Fibroblast of pulmonary artery (primary cell): ENCODE measurements around the gene PLCB2.

ENCODE experiments used
- DNase-seq: peaks from one replicate; pipeline ENCODE4 v3.0.0-alpha.2; 2010; ENCODE audit warnings: low read depth
- H3K4me3 ChIP-seq: replicated peaks from 2 replicates; pipeline ENCODE4 v1.5.1; 2011; ENCODE audit warnings: low read depth, mild to moderate bottlenecking, control low read depth, low read length, moderate library complexity
- CTCF ChIP-seq: IDR thresholded peaks from 2 replicates; pipeline ENCODE4 v1.5.1; 2011; ENCODE audit warnings: mild to moderate bottlenecking, control low read depth, low read length, inconsistent platforms; ENCODE audit errors: missing control alignments

The PLCB2 gene

DNA sequence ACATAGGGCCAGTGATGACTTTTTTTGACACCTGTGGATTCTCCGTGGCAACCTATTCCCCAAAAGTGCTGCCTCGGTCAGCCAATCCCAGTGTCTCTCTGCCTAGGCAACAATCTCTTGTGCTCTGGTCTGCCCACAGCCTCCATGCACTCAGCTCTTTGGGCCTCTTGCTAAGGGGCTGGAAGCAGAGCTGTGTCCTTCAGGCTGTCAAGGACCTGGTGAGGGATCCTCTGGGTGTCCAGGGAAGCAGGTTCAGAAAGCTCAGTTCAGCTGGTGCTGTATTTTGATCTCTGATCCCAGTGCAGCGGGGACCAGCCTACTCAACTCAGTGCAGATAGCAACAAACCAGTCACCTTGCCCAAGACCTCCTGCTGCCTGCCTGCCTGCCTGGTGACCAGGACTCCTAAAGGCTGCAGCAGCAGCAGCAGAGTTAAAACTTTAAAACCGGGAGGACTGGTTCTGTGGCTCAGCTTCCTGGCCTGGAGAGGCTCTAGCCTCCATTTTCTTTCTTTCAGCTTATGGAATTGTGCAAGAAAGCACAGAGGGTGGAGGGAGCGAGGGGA lies 62.7 kb downstream of the PLCB2 start:
- H3K4me3 ChIP-seq = no peak overlapping the region
- no peak for TF ChIP-seq CTCF
- no peak for DNase-seq

GRCh38 chr15:40243126-40243810 lies 64.5 kb downstream of the PLCB2 start:
- H3K4me3 ChIP-seq = no peak overlapping the region
- no peak for DNase-seq
- TF ChIP-seq CTCF = no peak

- H3K4me3 ChIP-seq = no peak overlapping the region
- TF ChIP-seq CTCF = no peak
- DNase-seq = no peak
Observed at GRCh38 chr15:40242601-40243000, 65.1 kb downstream of the PLCB2 start.

DNA sequence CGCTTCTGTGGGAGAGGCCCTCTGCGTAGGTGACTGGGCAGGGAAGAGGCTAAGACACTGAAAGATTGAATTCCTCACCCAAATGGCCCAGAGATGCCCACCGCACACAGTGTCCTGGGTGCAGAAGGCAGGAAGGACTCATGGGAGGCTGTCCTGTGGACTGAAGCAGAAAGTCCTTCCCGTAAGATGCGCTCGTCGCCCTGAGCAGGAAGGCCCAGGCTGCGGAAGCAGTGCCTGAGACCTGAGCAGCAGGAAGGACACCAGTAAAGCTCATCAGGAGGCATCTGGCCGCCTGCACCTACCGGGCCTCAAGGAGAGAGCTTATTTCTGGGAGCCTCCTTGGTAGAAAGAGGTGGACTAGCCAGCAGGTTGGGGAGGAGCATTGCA lies 65.5 kb downstream of the PLCB2 start:
- no peak overlapping the region for H3K4me3 ChIP-seq
- no peak for TF ChIP-seq CTCF
- no peak for DNase-seq

DNA sequence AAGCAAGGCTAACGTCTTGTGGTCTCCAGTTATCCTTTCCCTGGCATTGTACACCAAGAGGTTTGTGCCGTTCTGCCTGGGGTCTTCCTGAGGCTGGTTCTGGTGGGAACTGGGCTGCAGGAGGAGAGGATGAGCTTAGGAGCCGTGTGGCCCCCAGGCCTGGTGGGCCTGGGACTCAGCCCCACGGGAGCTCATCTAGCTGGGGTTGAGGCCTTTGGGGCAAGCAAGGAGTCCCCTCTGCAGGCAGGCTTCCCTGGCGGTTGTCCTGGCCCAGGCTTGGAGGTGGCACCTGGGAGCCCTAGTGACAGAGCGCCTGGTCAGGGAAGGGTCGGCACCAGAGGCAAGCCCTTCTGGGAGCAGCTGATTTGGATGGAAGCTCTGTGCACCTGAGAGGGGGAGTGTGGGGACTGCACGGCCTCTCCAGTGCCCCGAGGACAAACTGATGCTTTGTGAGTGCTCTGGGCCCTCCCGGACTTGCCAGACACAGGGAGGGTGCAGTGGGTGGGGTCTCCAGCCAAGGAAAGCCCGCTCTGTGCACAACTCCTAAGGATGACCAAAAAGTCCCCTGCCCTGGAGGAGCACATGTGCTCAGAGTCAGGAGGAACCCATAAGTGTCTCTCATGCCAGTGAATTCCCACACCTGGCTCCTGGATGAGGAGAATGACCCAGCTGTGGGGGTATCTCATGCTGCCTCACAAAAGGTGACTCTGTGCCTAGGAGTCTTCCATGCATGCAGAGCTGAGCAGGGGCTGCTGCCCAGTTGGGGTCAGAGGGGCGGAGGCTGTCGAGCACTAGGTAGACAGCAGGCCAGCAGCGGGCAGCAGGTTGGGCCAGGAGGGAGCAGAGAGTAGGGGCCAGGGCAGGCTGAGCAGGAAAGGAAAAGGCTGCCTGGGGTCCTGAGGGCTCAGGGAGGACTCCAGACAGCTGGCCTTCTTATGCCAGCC lies 66.2 kb downstream of the PLCB2 start:
- DNase-seq = no peak
- TF ChIP-seq CTCF = no peak
- no peak overlapping the region for H3K4me3 ChIP-seq

DNA sequence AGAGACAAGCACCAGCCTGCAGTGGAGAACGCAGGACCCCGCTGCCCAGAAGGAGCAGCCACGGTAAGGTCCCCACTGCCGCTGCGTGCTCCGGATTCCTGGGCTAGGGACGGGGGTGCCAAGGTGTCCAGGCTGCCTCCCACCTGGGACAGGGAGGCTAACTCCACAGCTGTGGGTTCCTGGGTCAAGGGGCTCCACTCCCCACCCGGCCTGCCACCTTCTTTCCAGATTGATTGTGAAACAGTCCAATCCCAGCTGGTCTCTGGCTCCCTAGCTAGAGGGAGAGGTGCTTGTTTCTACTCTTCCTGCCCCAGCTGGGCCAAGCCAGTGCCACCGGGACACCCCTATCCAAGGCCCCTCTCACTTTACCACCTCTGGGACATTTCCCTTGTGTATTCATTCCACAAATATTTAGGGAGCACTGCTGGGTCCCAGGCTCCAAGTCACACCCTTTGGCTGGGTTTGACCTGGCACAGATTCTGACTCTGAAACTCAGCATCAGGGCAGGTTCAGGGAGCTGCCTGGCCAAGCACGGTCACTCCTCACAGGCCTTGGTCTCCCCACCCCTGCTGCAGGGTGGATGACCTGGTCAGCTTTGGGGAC lies 67.0 kb downstream of the PLCB2 start:
- TF ChIP-seq CTCF = no peak
- H3K4me3 ChIP-seq = no peak overlapping the region
- no peak for DNase-seq
